Measurements from ENCODE around the gene IRF2BP2. TPM values are rescaled to one million over a fixed set of nuclear protein-coding genes. Genes with fewer than 3 reads are reported as not detected.

The IRF2BP2 gene
- total RNA-seq, 1 donor = 172 TPM

GRCh38 chr1:234634387-234634786 lies 24.4 kb upstream of the IRF2BP2 start:
- Histone ChIP-seq H3K9me3 (ENCODE audit: low read depth, low read length) (no peaks in the 10 kb centered on the region), H3K27ac (ENCODE audit: low read depth, low read length) (no peak overlapping the region), H4K20me1 (ENCODE audit: insufficient read depth, low read length) (no peaks in the 10 kb centered on the region), H3K4me1 (ENCODE audit: insufficient read depth, low read length) (peaks cover 22% of the 10 kb centered on the region), H3K4me3 (ENCODE audit: insufficient read depth, low read length) (no peak overlapping the region), H3K79me2 (ENCODE audit: insufficient read depth, low read length) (no peaks in the 10 kb centered on the region), H3K36me3 (ENCODE audit: insufficient read depth, low read length) (no peaks in the 10 kb centered on the region), H3K4me2 (ENCODE audit: insufficient read depth, low read length) (no peak overlapping the region), H2AFZ (ENCODE audit: low read length) (no peak overlapping the region), H3K27me3 (ENCODE audit: insufficient read depth, low read length) (no peaks in the 10 kb centered on the region)
- TF ChIP-seq CTCF (IDR thresholded peaks at IDR 0.05; ENCODE audit: extremely low read depth, low read depth, low read length) = no peak
- no peak for DNase-seq (ENCODE audit: insufficient read length, low spot score, missing footprints)

- no peak overlapping the region for H3K4me3 ChIP-seq (ENCODE audit: insufficient read depth, low read length)
- no peaks in the 10 kb centered on the region for H3K36me3 ChIP-seq (ENCODE audit: insufficient read depth, low read length)
- no peak overlapping the region for H2AFZ ChIP-seq (ENCODE audit: low read length)
- H3K27ac ChIP-seq (ENCODE audit: low read depth, low read length) = no peak overlapping the region
- H3K4me2 ChIP-seq (ENCODE audit: insufficient read depth, low read length) = no peak overlapping the region
- H3K4me1 ChIP-seq (ENCODE audit: insufficient read depth, low read length) = peaks cover 31% of the 10 kb centered on the region
- no peaks in the 10 kb centered on the region for H3K79me2 ChIP-seq (ENCODE audit: insufficient read depth, low read length)
- H3K27me3 ChIP-seq (ENCODE audit: insufficient read depth, low read length) = no peaks in the 10 kb centered on the region
- TF ChIP-seq CTCF (IDR thresholded peaks at IDR 0.05; ENCODE audit: extremely low read depth, low read depth, low read length) = no peak
- no peaks in the 10 kb centered on the region for H4K20me1 ChIP-seq (ENCODE audit: insufficient read depth, low read length)
- DNase-seq (ENCODE audit: insufficient read length, low spot score, missing footprints) = no peak
- H3K9me3 ChIP-seq (ENCODE audit: low read depth, low read length) = no peaks in the 10 kb centered on the region
Measured at GRCh38 chr1:234633246-234634003, 23.4 kb upstream of the IRF2BP2 start.

GRCh38 chr1:234632225-234632624 lies 22.2 kb upstream of the IRF2BP2 start:
- Histone ChIP-seq H3K27me3 (ENCODE audit: insufficient read depth, low read length) (no peaks in the 10 kb centered on the region), H3K79me2 (ENCODE audit: insufficient read depth, low read length) (no peaks in the 10 kb centered on the region), H3K4me1 (ENCODE audit: insufficient read depth, low read length) (peaks cover 42% of the 10 kb centered on the region), H3K27ac (ENCODE audit: low read depth, low read length) (peak overlapping the region; percentile 83), H3K4me3 (ENCODE audit: insufficient read depth, low read length) (no peak overlapping the region), H2AFZ (ENCODE audit: low read length) (peak overlapping the region; percentile 49), H3K9me3 (ENCODE audit: low read depth, low read length) (no peaks in the 10 kb centered on the region), H4K20me1 (ENCODE audit: insufficient read depth, low read length) (no peaks in the 10 kb centered on the region), H3K4me2 (ENCODE audit: insufficient read depth, low read length) (peak overlapping the region; percentile 60), H3K36me3 (ENCODE audit: insufficient read depth, low read length) (no peaks in the 10 kb centered on the region)
- TF ChIP-seq CTCF (IDR thresholded peaks at IDR 0.05; ENCODE audit: extremely low read depth, low read depth, low read length) = no peak
- DNase-seq (ENCODE audit: insufficient read length, low spot score, missing footprints) = no peak

GRCh38 chr1:234631721-234632125 lies 21.7 kb upstream of the IRF2BP2 start:
- no peaks in the 10 kb centered on the region for H3K9me3 ChIP-seq (ENCODE audit: low read depth, low read length)
- peak overlapping the region; percentile 7 for H3K4me3 ChIP-seq (ENCODE audit: insufficient read depth, low read length)
- H4K20me1 ChIP-seq (ENCODE audit: insufficient read depth, low read length) = no peaks in the 10 kb centered on the region
- DNase-seq (ENCODE audit: insufficient read length, low spot score, missing footprints) = peak; percentile 82
- H3K79me2 ChIP-seq (ENCODE audit: insufficient read depth, low read length) = no peaks in the 10 kb centered on the region
- H3K27me3 ChIP-seq (ENCODE audit: insufficient read depth, low read length) = no peaks in the 10 kb centered on the region
- no peaks in the 10 kb centered on the region for H3K36me3 ChIP-seq (ENCODE audit: insufficient read depth, low read length)
- peak overlapping the region; percentile 60 for H3K4me2 ChIP-seq (ENCODE audit: insufficient read depth, low read length)
- peaks cover 42% of the 10 kb centered on the region for H3K4me1 ChIP-seq (ENCODE audit: insufficient read depth, low read length)
- TF ChIP-seq CTCF (IDR thresholded peaks at IDR 0.05; ENCODE audit: extremely low read depth, low read depth, low read length) = no peak
- H2AFZ ChIP-seq (ENCODE audit: low read length) = peak overlapping the region; percentile 49
- H3K27ac ChIP-seq (ENCODE audit: low read depth, low read length) = peak overlapping the region; percentile 83

Measured in osteoblast (primary cell).